T-helper 17 cell (primary cell): ENCODE results near the gene MAN2C1. TPM values are rescaled to one million over a fixed set of nuclear protein-coding genes. Genes with fewer than 3 reads are reported as not detected.
"Not testable (repeated sequence)": the region's sequence is repeated elsewhere in the genome, so short reads cannot be mapped to it uniquely, and the experiment has no call there.

Experiments used
- ATAC-seq: fragments of 150-1000 bp; cut with Tn5 transposase; 2 replicates; pipeline ENCODE4 v1.10.0; 2021; ENCODE audit warnings: mild to moderate bottlenecking, moderate library complexity
- DNase-seq, 3 donors: peaks; one replicate each; pipeline versions ENCODE4 v3.0.0 to v3.0.0-alpha.2; 2020 to 2021
- H3K9me3 ChIP-seq: one replicate; pipeline ENCODE4 v1.7.0; 2013; ENCODE audit warnings: low read length, mild to moderate bottlenecking; ENCODE audit not compliant: control insufficient read depth, poor library complexity, severe bottlenecking
- H3K27ac Mint-ChIP-seq: one replicate; pipeline ENCODE4 v1.8.0; 2022; ENCODE audit warnings: mild to moderate bottlenecking, moderate library complexity, mixed read lengths
- H3K27me3 Mint-ChIP-seq: one replicate; pipeline ENCODE4 v1.8.0; 2022; ENCODE audit warnings: mixed read lengths
- H3K36me3 Mint-ChIP-seq: one replicate; pipeline ENCODE4 v1.8.0; 2022; ENCODE audit warnings: low read depth, mixed read lengths
- H3K4me1 Mint-ChIP-seq: one replicate; pipeline ENCODE4 v1.8.0; 2022; ENCODE audit warnings: mild to moderate bottlenecking, mixed read lengths
- H3K4me3 Mint-ChIP-seq: one replicate; pipeline ENCODE4 v1.8.0; 2022; ENCODE audit warnings: mild to moderate bottlenecking, moderate library complexity, mixed read lengths
- total RNA-seq, 4 donors: library from RNA in 2 of 4; stranded (reverse) in 2 of 4; gene quantifications; one replicate each; pipeline ENCODE4 v1.2.3 and lab custom pipeline; 2022 to 2026

MAN2C1 gene
- total RNA-seq, 2 donors from 2014 or later = 344 to 450 TPM

- no peaks in the 10 kb centered on the region for H3K36me3 Mint-ChIP-seq
- H3K27ac Mint-ChIP-seq = peak overlapping the region; percentile 39
- H3K4me3 Mint-ChIP-seq = peak overlapping the region; percentile 91
- peaks cover 13% of the 10 kb centered on the region for H3K4me1 Mint-ChIP-seq
- no peak for DNase-seq
- ATAC-seq = no peak
- no peaks in the 10 kb centered on the region for H3K27me3 Mint-ChIP-seq
- H3K9me3 ChIP-seq = no peaks in the 10 kb centered on the region
These were observed 20.3 kb downstream of the MAN2C1 start for GRCh38 chr15:75348034-75348561.

- H3K27me3 Mint-ChIP-seq = no peaks in the 10 kb centered on the region
- ATAC-seq (peak; percentile 79), DNase-seq (peak; percentile 26 to 42 (median 40))
- peak overlapping the region; percentile 84 for H3K27ac Mint-ChIP-seq
- H3K9me3 ChIP-seq = no peaks in the 10 kb centered on the region
- no peaks in the 10 kb centered on the region for H3K36me3 Mint-ChIP-seq
- H3K4me3 Mint-ChIP-seq = peak overlapping the region; percentile 91
- H3K4me1 Mint-ChIP-seq = peaks cover 13% of the 10 kb centered on the region
These were observed 21.0 kb downstream of the MAN2C1 start for GRCh38 chr15:75347222-75348033.

- ATAC-seq (no peak), DNase-seq (no peak)
- no peaks in the 10 kb centered on the region for H3K36me3 Mint-ChIP-seq
- peak within 1 kb of the TSS; percentile 84 for H3K27ac Mint-ChIP-seq
- H3K4me1 Mint-ChIP-seq = peaks cover 13% of the 10 kb centered on the region
- H3K4me3 Mint-ChIP-seq = peak within 1 kb of the TSS; percentile 91
- H3K9me3 ChIP-seq = no peaks in the 10 kb centered on the region
- H3K27me3 Mint-ChIP-seq = no peaks in the 10 kb centered on the region
These were observed 21.6 kb downstream of the MAN2C1 start, which contains the start of gene NEIL1 for GRCh38 chr15:75346796-75347221. Gene NEIL1 (plus strand): TSS chr15:75347039. CDS start chr15:75348906, 1,867 bp downstream.

GRCh38 chr15:75343953-75344352 is 24.5 kb downstream of the MAN2C1 start:
- H3K4me3 Mint-ChIP-seq, H3K27me3 Mint-ChIP-seq, H3K36me3 Mint-ChIP-seq, H3K9me3 ChIP-seq, H3K27ac Mint-ChIP-seq, ATAC-seq, DNase-seq: not testable (repeated sequence)
- peaks cover 14% of the 10 kb centered on the region for H3K4me1 Mint-ChIP-seq

GRCh38 chr15:75342221-75342620 is 26.2 kb downstream of the MAN2C1 start:
- H3K9me3 ChIP-seq = no peaks in the 10 kb centered on the region
- Mint-ChIP-seq H3K27ac (no peak overlapping the region), H3K4me3 (no peak overlapping the region), H3K4me1 (peaks cover 16% of the 10 kb centered on the region), H3K27me3 (no peaks in the 10 kb centered on the region), H3K36me3 (no peaks in the 10 kb centered on the region)
- no peak for DNase-seq
- ATAC-seq = no peak

- Mint-ChIP-seq H3K27ac (peak overlapping the region; percentile 62), H3K4me1 (peaks cover 24% of the 10 kb centered on the region), H3K27me3 (no peaks in the 10 kb centered on the region), H3K36me3 (no peaks in the 10 kb centered on the region), H3K4me3 (no peak overlapping the region)
- ATAC-seq = no peak
- DNase-seq = no peak
- H3K9me3 ChIP-seq = no peaks in the 10 kb centered on the region
These were observed 28.7 kb downstream of the MAN2C1 start for GRCh38 chr15:75339531-75340240.

GRCh38 chr15:75338661-75339240 is 29.7 kb downstream of the MAN2C1 start:
- no peaks in the 10 kb centered on the region for H3K9me3 ChIP-seq
- H3K4me3 Mint-ChIP-seq = no peak overlapping the region
- no peak for ATAC-seq
- no peak for DNase-seq
- no peaks in the 10 kb centered on the region for H3K27me3 Mint-ChIP-seq
- no peak overlapping the region for H3K27ac Mint-ChIP-seq
- H3K36me3 Mint-ChIP-seq = no peaks in the 10 kb centered on the region
- peaks cover 22% of the 10 kb centered on the region for H3K4me1 Mint-ChIP-seq

- ATAC-seq (peak; percentile 84), DNase-seq (peak; percentile 38 to 55 (median 50))
- no peaks in the 10 kb centered on the region for H3K9me3 ChIP-seq
- Mint-ChIP-seq H3K4me3 (peak within 1 kb of the TSS; percentile 94), H3K4me1 (peaks cover 22% of the 10 kb centered on the region), H3K27me3 (no peaks in the 10 kb centered on the region), H3K27ac (peak within 1 kb of the TSS; percentile 93), H3K36me3 (no peaks in the 10 kb centered on the region)
These were observed 32.6 kb downstream of the MAN2C1 start, which contains the start of gene COMMD4 for GRCh38 chr15:75335705-75336355. Gene COMMD4 (plus strand): TSS chr15:75336063. CDS start chr15:75336090, 27 bp downstream.

GRCh38 chr15:75335313-75335704 is 33.1 kb downstream of the MAN2C1 start:
- Mint-ChIP-seq H3K4me3 (peak overlapping the region; percentile 94), H3K27me3 (no peaks in the 10 kb centered on the region), H3K27ac (peak overlapping the region; percentile 93), H3K4me1 (peaks cover 22% of the 10 kb centered on the region), H3K36me3 (no peaks in the 10 kb centered on the region)
- DNase-seq (no peak), ATAC-seq (no peak)
- no peaks in the 10 kb centered on the region for H3K9me3 ChIP-seq

GRCh38 chr15:75333654-75334419 is 34.6 kb downstream of the MAN2C1 start:
- DNase-seq, H3K27me3 Mint-ChIP-seq, H3K9me3 ChIP-seq, H3K4me3 Mint-ChIP-seq, H3K36me3 Mint-ChIP-seq, ATAC-seq, H3K27ac Mint-ChIP-seq: not testable (repeated sequence)
- peaks cover 20% of the 10 kb centered on the region for H3K4me1 Mint-ChIP-seq

- H3K36me3 Mint-ChIP-seq, ATAC-seq, H3K9me3 ChIP-seq, DNase-seq, H3K4me3 Mint-ChIP-seq, H3K27me3 Mint-ChIP-seq, H3K27ac Mint-ChIP-seq: not testable (repeated sequence)
- H3K4me1 Mint-ChIP-seq = peaks cover 19% of the 10 kb centered on the region
These were observed 36.3 kb downstream of the MAN2C1 start for GRCh38 chr15:75332093-75332492.

GRCh38 chr15:75329571-75329970 is 38.8 kb downstream of the MAN2C1 start:
- Mint-ChIP-seq H3K36me3 (peaks cover 2% of the 10 kb centered on the region), H3K27ac (no peak overlapping the region), H3K27me3 (peaks cover 5% of the 10 kb centered on the region), H3K4me1 (peaks cover 6% of the 10 kb centered on the region), H3K4me3 (no peak overlapping the region)
- no peak for DNase-seq
- H3K9me3 ChIP-seq = no peaks in the 10 kb centered on the region
- ATAC-seq = no peak
